Central memory CD4-positive, alpha-beta T cell (primary cell): ENCODE measurements around the gene MBP.

Experiments used
- DNase-seq: peaks from one replicate; pipeline ENCODE4 v3.0.0; 2022

MBP gene

GRCh38 chr18:77099485-77100370, 32.9 kb downstream of the MBP start:
- peak; percentile 40 for DNase-seq

GRCh38 chr18:77098538-77099174, 33.9 kb downstream of the MBP start:
- DNase-seq: no peak

GRCh38 chr18:77098029-77098428, 34.6 kb downstream of the MBP start:
- DNase-seq: no peak

GRCh38 chr18:77096936-77097886, 35.4 kb downstream of the MBP start:
- no peak for DNase-seq

DNA sequence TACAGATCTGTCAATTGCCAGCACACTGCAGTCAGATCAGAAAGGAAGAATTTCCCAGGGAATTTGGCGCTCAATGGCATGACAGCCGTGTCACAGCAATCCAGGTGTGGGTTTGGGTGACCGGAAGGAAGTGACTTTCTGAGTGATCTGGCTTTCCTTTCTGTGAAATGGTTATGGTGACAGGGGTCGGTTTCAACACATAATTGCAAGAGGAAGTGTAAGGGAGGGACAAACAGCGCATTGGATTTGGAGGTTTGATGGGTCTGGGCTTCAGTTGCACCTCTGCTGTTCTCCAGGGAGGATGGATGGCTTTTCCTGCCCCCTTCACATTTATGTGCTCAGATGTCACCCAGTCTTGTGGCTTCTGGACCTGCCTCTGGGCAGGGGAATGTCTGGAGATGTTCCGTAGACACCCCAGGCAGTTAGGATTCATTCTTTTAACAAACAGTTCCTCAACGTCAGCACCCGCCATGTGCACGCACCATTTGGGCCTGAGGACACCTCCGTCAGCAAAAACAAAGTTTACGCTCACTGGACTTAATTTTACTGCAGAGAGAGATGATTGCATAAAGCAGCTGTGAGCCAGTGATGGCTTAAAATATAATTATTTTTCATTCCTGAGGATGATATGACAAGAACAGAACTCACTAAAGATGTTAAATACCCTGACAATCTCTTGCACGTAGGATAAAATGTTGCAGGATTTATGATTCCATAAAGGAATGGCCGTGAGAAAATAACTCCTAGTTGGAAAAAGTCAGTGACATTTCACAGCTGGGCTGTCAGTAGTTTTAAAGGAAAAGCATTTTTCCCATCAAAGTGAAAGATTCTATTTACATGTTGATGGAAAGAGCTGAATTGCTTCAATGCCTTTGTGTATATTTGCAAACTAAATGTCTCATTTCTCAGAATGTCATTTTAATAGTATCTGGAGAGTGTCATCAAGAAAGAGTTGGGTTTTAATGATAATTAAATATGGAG, 36.9 kb downstream of the MBP start:
- no peak for DNase-seq

DNA sequence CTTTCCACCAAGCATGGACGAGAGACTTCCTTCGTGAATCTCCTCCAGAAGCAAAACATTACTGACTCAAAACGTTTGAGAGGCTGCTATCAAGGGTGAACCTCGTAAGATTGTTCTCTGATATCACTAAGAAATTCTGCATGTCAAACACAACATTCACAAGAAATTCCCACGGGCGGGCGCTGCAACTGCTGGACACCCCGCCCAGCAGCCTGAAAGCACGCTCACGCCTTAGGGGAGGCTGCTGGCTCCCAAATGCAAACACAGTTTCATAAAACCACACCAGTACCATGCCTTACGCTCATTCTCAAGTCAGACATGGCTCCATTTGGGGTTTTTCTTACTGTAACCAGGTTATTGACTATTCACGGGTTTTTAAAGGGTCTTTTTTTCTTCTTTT, 39.0 kb downstream of the MBP start:
- DNase-seq: no peak

DNA sequence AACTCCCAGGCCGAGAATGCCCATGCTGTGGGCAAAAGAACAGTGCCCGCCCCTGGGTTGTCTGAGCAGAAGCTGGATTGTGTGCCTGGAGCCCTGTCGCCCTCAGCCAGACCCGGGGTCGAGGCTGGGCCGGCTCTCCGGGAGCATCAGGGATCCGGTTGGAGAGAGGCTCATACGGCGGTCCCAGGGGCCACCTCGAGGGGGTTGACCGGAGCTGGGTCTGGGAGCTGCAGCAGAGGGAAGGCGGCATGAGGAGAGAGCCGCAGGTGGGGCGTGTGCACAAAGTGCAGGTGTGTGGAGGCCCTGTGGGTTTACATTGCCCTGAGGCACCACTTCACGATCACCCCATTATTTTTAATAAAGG, 39.5 kb downstream of the MBP start:
- DNase-seq: no peak

- no peak for DNase-seq
Observed at GRCh38 chr18:77092104-77093066, 40.2 kb downstream of the MBP start.

DNA sequence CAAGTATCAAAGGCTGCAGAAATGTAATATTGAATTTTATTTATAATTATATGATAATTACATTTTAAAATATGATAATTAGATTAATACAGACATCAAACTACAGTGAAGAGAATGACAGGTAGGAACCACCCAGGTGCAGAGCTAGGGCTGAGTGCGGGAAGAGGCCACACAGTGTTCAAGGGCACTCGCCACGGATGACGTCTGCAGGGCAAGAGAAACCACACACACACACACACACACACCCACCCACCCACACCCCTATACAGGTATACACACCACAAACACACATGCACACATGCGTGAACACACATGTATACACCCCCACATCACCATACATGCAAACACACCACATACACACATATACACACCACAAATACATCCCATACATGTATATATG, 41.2 kb downstream of the MBP start:
- DNase-seq: no peak

DNA sequence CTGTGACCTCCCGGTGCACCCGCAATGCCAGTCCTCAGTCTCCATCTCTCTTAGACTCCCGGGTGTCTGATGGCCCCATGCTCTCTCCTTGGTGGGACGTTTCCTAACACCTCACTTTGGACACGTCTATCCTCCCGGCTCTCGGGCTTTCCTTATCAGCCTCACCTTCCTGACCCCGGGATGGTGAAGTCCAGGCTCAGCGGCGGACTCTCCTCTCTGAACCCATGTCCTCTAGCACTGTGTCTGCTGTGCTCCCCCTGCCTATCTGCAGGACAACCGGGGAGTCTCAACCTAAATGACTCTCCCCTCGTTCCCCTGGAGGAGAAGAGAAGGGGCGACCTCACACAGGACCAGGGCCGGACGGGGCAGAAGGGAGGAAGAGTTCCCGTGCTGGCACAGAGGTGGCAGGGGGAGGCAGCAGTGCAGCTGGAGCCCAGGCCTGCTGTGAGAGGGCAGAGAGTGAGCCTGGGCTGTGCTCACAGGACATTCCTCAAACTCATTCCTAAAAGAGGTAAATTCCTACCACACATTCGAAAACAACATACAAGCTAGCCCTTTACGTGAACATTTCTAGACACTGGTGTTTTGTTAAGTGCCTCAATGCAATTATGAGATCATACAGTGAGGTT, 41.9 kb downstream of the MBP start:
- no peak for DNase-seq

DNA sequence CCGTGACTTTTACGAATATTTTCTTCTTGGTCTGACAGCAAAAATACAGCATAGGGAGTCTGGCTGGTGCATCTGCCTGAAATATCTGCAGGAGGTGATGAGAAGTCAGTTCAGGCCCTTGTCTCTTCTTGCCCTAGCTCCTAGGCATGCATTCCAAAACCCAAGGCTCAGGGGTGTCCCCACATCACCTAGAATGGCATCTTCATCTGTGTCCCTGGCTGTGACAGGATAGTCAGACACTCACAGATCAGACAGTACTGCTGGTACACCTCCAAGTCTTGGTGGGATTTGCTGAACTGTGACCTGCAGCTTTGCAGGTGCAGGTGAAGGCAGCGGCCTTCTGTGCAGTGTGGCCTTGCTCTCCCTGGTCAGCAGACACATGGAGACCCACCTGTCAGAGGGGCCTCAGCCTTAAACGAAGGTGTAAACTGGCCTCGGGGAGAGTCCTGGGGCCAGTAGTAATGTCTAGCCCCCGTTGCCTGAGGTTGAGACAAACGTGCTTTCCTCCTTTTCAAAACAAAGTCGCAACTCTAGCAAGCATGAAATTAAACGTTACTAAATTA, 42.8 kb downstream of the MBP start:
- DNase-seq: no peak

DNA sequence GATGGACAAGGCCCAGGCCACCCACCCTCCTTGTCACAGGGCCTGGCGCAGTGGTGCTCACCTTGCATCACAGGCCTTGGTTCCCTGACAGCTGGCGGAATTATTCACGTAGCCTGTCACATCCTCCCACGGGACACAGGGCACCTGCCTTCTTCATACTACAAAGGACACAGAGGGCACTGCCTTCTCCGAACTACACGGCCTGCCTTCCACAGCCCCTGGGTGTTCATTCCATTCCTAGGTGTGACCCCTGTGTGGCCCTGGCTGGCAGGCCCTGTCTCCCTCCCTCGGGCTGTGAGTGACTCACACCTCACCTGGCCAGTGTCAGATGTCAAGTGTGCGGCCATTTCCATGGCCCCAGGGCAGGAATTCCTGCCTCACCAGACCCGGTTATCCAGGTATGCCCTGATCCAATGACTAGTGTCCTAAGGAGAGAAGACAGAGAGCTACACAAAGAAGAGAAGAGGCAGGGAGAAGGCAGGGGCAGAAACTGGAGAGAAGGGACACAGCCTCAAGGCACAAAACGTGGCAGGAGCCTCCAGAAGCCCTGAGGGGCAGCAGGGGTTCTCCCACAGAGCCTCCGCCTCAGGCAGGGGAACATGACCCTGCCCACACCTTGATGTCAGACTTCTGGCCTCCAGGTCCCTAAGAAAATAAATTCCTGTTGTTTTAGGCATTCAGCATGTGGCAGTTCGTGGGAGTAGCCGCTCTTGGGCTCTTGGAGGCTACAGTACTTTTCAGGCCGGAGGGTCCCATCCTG, 43.4 kb downstream of the MBP start:
- no peak for DNase-seq

GRCh38 chr18:77087393-77088141, 45.0 kb downstream of the MBP start:
- DNase-seq: no peak

DNA sequence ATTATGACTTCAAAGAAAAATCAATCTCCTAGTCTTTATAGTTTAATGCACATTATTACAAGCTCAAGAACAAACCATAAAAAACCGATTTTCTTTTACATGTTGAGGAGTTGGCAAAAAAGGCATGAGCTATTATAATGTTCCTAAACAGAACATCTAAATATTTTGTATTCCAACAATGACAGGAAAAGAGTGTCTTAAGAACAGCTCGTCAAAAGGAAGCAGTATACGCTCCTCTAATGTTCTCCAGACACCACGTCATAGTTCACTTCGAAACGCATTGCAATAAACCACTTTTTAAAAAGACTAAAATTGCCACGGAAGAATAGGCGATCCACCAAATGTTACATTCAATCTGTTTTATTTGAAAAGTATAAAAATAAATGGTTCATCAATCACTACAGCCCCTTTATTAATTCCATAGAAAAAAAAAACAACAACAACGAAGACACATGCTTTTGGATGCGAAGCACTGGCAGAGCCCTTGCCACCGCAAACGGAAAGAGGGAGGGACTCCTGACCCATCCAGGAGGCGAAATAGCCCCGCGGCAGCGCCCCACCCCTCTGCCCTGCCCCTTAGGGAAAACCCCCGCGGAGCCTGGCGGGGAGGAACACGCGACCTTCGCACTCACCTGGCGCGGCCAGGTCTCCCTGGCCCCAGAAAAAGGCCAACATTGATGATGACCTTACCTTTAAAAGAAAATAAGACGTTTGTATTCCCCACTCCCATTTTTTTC, 45.8 kb downstream of the MBP start:
- DNase-seq: no peak

- DNase-seq: no peak
Observed at GRCh38 chr18:77086034-77086433, 46.5 kb downstream of the MBP start.

DNA sequence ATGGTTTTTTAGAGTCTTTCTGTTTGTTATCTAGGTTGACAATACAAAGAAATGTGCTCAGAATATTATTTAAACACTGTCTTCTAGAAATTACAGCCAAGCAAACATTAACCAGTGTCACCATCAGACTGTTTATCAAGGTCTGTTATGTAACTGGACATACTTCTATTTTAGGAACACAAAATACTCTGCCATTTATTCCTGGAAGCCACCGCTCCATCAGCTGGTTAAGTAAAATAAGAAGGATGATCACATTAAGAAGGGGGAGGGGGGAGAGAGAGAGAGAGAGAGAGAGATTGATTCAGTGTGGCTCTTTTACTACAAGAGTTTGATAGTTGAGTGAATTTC, 47.9 kb downstream of the MBP start:
- DNase-seq: no peak

DNA sequence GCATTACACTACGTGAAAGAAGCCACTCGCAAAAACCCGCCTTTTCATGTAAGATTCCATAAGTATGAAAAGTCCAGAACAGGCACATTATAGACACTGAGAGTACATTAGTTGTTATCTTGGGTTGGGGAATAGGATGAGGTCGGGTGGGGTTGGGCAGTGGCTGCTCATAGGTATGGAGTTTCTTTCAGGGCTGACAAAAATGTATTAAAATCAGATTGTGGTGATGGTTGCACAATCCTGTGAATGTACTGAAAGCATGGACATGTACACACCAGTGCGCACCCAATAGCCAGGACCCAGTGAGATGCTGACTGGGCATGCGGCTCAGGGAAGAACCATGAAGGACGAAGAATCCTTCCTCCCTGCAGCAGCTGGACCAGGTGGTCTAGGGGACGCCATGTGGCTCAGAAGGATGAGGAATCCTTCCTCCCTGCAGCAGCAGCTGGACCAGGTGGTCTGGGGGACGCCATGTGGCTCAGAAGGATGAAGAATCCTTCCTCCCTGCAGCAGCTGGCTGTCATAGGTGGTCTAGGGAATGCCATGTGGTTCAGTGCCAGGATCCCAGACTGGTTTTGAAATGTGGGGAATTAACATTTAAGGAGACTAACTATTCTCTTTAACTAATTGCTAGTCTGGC, 50.1 kb downstream of the MBP start:
- DNase-seq: no peak
